Measurements from ENCODE around the gene BMPER. TPM values are rescaled to one million over a fixed set of nuclear protein-coding genes. Genes with fewer than 3 reads are reported as not detected.

The BMPER gene
- total RNA-seq, 1 donor: 11.2 TPM

DNA sequence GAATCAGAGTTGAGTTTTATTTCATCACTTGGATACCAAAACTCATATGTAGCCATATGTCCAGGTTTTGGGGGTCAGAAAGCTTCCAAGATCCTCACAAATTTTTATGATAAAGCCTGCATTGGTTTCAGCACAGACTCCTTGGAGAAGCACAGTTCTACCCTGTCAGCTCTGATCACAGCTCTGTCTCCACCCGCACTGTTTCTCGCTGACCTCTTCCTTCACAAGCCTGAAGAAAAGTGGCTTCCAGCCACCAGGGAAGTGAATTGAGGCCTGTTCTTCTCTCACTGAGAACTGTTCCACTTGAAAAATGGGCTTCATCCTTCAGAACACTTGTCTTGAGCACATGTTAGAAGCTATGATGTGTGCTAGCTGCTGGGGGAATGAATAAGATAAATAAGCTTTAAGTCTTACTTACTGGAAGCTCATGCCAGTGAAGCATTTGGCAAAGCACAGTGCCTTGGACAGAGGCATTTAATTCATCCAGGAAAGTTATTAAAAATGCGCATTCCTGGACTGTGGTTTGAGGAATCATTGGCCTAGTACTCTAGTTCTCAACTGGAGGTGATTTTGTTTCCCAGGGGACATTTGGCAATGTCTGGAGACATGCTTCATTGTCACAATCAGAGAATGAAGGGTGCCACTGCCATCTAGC lies 133.6 kb downstream of the BMPER start:
- Histone ChIP-seq H4K20me1 (ENCODE audit: insufficient read depth, low read length) (no peaks in the 10 kb centered on the region), H3K4me3 (ENCODE audit: insufficient read depth, low read length) (no peak overlapping the region), H3K4me1 (ENCODE audit: insufficient read depth, low read length) (peaks cover 48% of the 10 kb centered on the region), H3K27ac (ENCODE audit: low read depth, low read length) (no peak overlapping the region), H3K36me3 (ENCODE audit: insufficient read depth, low read length) (no peaks in the 10 kb centered on the region), H2AFZ (ENCODE audit: low read length) (no peak overlapping the region), H3K9me3 (ENCODE audit: low read depth, low read length) (no peaks in the 10 kb centered on the region), H3K4me2 (ENCODE audit: insufficient read depth, low read length) (no peak overlapping the region), H3K27me3 (ENCODE audit: insufficient read depth, low read length) (no peaks in the 10 kb centered on the region), H3K79me2 (ENCODE audit: insufficient read depth, low read length) (no peaks in the 10 kb centered on the region)
- TF ChIP-seq, protein P1, sequence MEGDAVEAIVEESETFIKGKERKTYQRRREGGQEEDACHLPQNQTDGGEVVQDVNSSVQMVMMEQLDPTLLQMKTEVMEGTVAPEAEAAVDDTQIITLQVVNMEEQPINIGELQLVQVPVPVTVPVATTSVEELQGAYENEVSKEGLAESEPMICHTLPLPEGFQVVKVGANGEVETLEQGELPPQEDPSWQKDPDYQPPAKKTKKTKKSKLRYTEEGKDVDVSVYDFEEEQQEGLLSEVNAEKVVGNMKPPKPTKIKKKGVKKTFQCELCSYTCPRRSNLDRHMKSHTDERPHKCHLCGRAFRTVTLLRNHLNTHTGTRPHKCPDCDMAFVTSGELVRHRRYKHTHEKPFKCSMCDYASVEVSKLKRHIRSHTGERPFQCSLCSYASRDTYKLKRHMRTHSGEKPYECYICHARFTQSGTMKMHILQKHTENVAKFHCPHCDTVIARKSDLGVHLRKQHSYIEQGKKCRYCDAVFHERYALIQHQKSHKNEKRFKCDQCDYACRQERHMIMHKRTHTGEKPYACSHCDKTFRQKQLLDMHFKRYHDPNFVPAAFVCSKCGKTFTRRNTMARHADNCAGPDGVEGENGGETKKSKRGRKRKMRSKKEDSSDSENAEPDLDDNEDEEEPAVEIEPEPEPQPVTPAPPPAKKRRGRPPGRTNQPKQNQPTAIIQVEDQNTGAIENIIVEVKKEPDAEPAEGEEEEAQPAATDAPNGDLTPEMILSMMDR (IDR thresholded peaks at IDR 0.05; ENCODE audit: extremely low read depth, low read depth, low read length): no peak
- no peak for DNase-seq (ENCODE audit: insufficient read length, low spot score, missing footprints)

GRCh38 chr7:34041707-34042106 lies 136.4 kb downstream of the BMPER start:
- Histone ChIP-seq H3K36me3 (ENCODE audit: insufficient read depth, low read length) (peaks cover 5% of the 10 kb centered on the region), H2AFZ (ENCODE audit: low read length) (no peak overlapping the region), H3K79me2 (ENCODE audit: insufficient read depth, low read length) (no peaks in the 10 kb centered on the region), H3K4me3 (ENCODE audit: insufficient read depth, low read length) (no peak overlapping the region), H3K27ac (ENCODE audit: low read depth, low read length) (peak overlapping the region; percentile 76), H3K4me1 (ENCODE audit: insufficient read depth, low read length) (peaks cover 48% of the 10 kb centered on the region), H3K27me3 (ENCODE audit: insufficient read depth, low read length) (no peaks in the 10 kb centered on the region), H4K20me1 (ENCODE audit: insufficient read depth, low read length) (no peaks in the 10 kb centered on the region), H3K9me3 (ENCODE audit: low read depth, low read length) (no peaks in the 10 kb centered on the region), H3K4me2 (ENCODE audit: insufficient read depth, low read length) (peak overlapping the region; percentile 32)
- TF ChIP-seq, protein P1 (IDR thresholded peaks at IDR 0.05; ENCODE audit: extremely low read depth, low read depth, low read length): no peak
- DNase-seq (ENCODE audit: insufficient read length, low spot score, missing footprints): peak; percentile 81

GRCh38 chr7:34042406-34042805 lies 137.1 kb downstream of the BMPER start:
- Histone ChIP-seq H3K36me3 (ENCODE audit: insufficient read depth, low read length) (peaks cover 5% of the 10 kb centered on the region), H3K79me2 (ENCODE audit: insufficient read depth, low read length) (no peaks in the 10 kb centered on the region), H3K4me1 (ENCODE audit: insufficient read depth, low read length) (peaks cover 48% of the 10 kb centered on the region), H3K4me2 (ENCODE audit: insufficient read depth, low read length) (peak overlapping the region; percentile 30), H3K9me3 (ENCODE audit: low read depth, low read length) (no peaks in the 10 kb centered on the region), H3K27me3 (ENCODE audit: insufficient read depth, low read length) (no peaks in the 10 kb centered on the region), H3K27ac (ENCODE audit: low read depth, low read length) (peak overlapping the region; percentile 76), H4K20me1 (ENCODE audit: insufficient read depth, low read length) (no peaks in the 10 kb centered on the region), H2AFZ (ENCODE audit: low read length) (no peak overlapping the region), H3K4me3 (ENCODE audit: insufficient read depth, low read length) (no peak overlapping the region)
- no peak for DNase-seq (ENCODE audit: insufficient read length, low spot score, missing footprints)
- TF ChIP-seq, protein P1 (IDR thresholded peaks at IDR 0.05; ENCODE audit: extremely low read depth, low read depth, low read length): no peak

GRCh38 chr7:34043461-34044305 lies 138.3 kb downstream of the BMPER start:
- no peak overlapping the region for H3K4me2 ChIP-seq (ENCODE audit: insufficient read depth, low read length)
- no peak overlapping the region for H3K4me3 ChIP-seq (ENCODE audit: insufficient read depth, low read length)
- H3K4me1 ChIP-seq (ENCODE audit: insufficient read depth, low read length): peaks cover 47% of the 10 kb centered on the region
- TF ChIP-seq, protein P1 (IDR thresholded peaks at IDR 0.05; ENCODE audit: extremely low read depth, low read depth, low read length): no peak
- H2AFZ ChIP-seq (ENCODE audit: low read length): no peak overlapping the region
- H3K27ac ChIP-seq (ENCODE audit: low read depth, low read length): peak overlapping the region; percentile 35
- no peaks in the 10 kb centered on the region for H3K79me2 ChIP-seq (ENCODE audit: insufficient read depth, low read length)
- DNase-seq (ENCODE audit: insufficient read length, low spot score, missing footprints): no peak
- peaks cover 5% of the 10 kb centered on the region for H3K36me3 ChIP-seq (ENCODE audit: insufficient read depth, low read length)
- H3K27me3 ChIP-seq (ENCODE audit: insufficient read depth, low read length): no peaks in the 10 kb centered on the region
- no peaks in the 10 kb centered on the region for H4K20me1 ChIP-seq (ENCODE audit: insufficient read depth, low read length)
- no peaks in the 10 kb centered on the region for H3K9me3 ChIP-seq (ENCODE audit: low read depth, low read length)

Data from osteoblast (primary cell).